Left ventricle myocardium inferior (tissue), 1 donor: ENCODE results near the gene KLHL29. TPM values are rescaled to one million over a fixed set of nuclear protein-coding genes. Genes with fewer than 3 reads are reported as not detected.
A peak's percentile ranks its signal among the peaks of the same experiment; 100 is the strongest.

Experiments used
- DNase-seq: peaks from one replicate; pipeline ENCODE4 v3.0.0-alpha.2; 2020
- H3K27ac ChIP-seq: fragments of 200-600 bp; replicated peaks from 2 replicates; pipeline ENCODE4 v1.8.0; 2021
- H3K27me3 ChIP-seq: fragments of 200-600 bp; 2 replicates; pipeline ENCODE4 v1.8.0; 2021; ENCODE audit warnings: low read depth
- H3K36me3 ChIP-seq: fragments of 200-600 bp; 2 replicates; pipeline ENCODE4 v1.8.0; 2021
- H3K4me1 ChIP-seq: fragments of 200-600 bp; 2 replicates; pipeline ENCODE4 v1.8.0; 2021
- H3K4me3 ChIP-seq: fragments of 200-600 bp; 2 replicates; pipeline ENCODE4 v1.8.0; 2021; ENCODE audit warnings: mild to moderate bottlenecking, moderate library complexity
- H3K9me3 ChIP-seq: fragments of 200-600 bp; replicated peaks from 2 replicates; pipeline ENCODE4 v1.8.0; 2021
- intact Hi-C: fragments of 100-400 bp; cut with micrococcal nuclease; formaldehyde crosslinking; loops from one replicate; pipeline ENCODE4 v1.11.0; 2022
- total RNA-seq: library from RNA; stranded (reverse); fragmentation: NEBNext Ultra II Directional; extraction: Animal tissue kit (Norgen Biotek cat#: 25700); gene quantifications from one replicate; pipeline ENCODE4 v1.2.1, GENCODE V29; 2021
- TF ChIP-seq, protein P1 (sequence below): fragments of 200-600 bp; IDR thresholded peaks from 2 replicates; pipeline ENCODE4 v1.8.0; 2021; ENCODE audit warnings: antibody characterized with exemption, mild to moderate bottlenecking, borderline replicate concordance
- donor health status: DM: no; HTN: yes; CAD: no; lungs with severe emphysema.

Gene KLHL29
- total RNA-seq, 1 donor from 2014 or later = 1.1 TPM

DNA sequence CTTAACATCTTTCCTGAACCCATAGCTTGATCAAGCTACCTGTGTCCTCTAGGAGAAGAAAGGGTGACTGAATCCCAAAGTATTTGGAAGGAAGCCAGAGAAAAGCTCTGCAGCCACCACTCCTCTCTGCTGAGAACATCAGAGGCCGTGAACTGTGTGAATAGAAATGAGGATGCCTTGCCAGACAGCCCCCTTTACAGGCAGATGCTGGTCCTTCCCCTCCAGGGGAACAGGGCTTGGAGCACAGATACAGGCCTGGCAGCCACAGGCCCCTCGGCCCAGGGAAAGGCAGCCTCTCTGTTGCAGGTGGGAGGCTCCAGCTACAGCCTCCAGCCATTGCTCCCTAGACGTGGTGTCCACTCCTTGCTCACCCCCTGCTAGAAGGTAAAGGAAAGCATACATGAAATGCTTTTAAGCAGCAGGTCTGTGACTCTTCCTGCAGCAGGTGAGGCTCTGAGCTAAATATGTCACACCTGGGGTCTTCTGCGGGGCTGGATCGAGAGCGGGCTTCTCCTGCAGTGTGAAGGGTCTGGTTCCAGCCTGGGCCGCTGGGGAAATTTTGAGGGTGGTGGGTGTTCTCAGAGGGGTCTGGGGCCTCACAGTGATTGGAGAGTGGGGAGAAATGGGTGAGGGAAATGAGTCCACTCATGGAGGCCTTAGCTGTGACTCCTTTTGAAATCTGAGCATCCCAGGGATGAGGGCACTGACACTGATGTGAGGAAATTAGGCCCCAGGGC is 234.0 kb downstream of the KLHL29 start:
- H3K36me3 ChIP-seq = no peaks in the 10 kb centered on the region
- intact Hi-C loops = no loop called here
- no peak for DNase-seq
- peaks cover 1% of the 10 kb centered on the region for H3K9me3 ChIP-seq
- H3K4me3 ChIP-seq = no peak overlapping the region
- H3K27me3 ChIP-seq = no peaks in the 10 kb centered on the region
- TF ChIP-seq, protein P1, sequence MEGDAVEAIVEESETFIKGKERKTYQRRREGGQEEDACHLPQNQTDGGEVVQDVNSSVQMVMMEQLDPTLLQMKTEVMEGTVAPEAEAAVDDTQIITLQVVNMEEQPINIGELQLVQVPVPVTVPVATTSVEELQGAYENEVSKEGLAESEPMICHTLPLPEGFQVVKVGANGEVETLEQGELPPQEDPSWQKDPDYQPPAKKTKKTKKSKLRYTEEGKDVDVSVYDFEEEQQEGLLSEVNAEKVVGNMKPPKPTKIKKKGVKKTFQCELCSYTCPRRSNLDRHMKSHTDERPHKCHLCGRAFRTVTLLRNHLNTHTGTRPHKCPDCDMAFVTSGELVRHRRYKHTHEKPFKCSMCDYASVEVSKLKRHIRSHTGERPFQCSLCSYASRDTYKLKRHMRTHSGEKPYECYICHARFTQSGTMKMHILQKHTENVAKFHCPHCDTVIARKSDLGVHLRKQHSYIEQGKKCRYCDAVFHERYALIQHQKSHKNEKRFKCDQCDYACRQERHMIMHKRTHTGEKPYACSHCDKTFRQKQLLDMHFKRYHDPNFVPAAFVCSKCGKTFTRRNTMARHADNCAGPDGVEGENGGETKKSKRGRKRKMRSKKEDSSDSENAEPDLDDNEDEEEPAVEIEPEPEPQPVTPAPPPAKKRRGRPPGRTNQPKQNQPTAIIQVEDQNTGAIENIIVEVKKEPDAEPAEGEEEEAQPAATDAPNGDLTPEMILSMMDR = no peak
- H3K27ac ChIP-seq = peak overlapping the region; percentile 86
- peaks cover 47% of the 10 kb centered on the region for H3K4me1 ChIP-seq

DNA sequence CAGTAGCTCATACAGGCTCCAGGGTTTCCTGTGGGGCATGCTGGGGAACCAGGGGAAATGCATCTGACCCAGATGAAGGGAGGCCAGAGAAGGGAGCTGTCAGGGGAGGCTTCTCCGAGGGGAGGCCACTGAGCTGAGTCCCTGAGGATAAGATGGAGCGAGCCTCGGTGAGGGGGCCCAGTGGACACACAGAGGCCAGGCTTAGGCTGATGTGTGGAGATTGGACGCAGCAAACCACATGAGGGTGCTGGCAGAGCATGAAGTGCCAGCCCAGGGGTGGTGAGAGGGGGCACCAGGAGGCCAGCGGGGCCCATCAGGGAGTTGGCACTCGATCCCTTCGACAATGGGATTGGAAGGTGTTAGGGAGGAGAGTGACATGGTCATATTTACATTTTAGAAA is 235.0 kb downstream of the KLHL29 start:
- Histone ChIP-seq H3K27ac (no peak overlapping the region), H3K36me3 (no peaks in the 10 kb centered on the region), H3K9me3 (peaks cover 10% of the 10 kb centered on the region), H3K27me3 (no peaks in the 10 kb centered on the region), H3K4me1 (peaks cover 47% of the 10 kb centered on the region), H3K4me3 (no peak overlapping the region)
- no peak for DNase-seq
- TF ChIP-seq, protein P1 = no peak
- intact Hi-C loops = no loop called here

DNA sequence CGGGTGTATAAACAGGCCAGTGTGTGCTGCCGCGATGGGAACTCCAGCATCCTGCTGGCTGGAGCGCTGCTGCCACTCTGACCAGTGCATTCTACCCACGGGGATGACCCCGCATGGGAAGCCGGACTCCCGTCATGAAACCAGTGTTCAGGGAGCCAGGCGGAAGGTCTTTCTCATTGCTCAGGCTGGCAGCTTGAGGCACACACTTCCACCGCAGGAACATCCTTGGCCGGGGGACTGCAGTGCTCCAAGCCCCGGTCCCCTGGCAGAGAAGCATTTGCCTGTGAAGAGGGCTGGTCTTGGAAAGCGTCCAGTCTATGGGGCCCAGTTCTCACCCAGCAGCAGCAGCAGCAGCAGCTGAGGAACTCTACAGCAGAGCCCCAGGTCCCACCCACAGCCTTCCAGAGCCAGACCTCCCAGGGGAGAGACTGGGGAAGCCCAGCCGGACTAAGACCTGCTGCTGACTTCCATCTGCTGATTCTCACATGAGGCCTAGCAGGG is 235.9 kb downstream of the KLHL29 start:
- Histone ChIP-seq H3K9me3 (peaks cover 10% of the 10 kb centered on the region), H3K4me3 (no peak overlapping the region), H3K4me1 (peaks cover 47% of the 10 kb centered on the region), H3K27ac (no peak overlapping the region), H3K27me3 (no peaks in the 10 kb centered on the region), H3K36me3 (no peaks in the 10 kb centered on the region)
- DNase-seq = peak; percentile 47
- intact Hi-C loops = no loop called here
- TF ChIP-seq, protein P1 = no peak

DNA sequence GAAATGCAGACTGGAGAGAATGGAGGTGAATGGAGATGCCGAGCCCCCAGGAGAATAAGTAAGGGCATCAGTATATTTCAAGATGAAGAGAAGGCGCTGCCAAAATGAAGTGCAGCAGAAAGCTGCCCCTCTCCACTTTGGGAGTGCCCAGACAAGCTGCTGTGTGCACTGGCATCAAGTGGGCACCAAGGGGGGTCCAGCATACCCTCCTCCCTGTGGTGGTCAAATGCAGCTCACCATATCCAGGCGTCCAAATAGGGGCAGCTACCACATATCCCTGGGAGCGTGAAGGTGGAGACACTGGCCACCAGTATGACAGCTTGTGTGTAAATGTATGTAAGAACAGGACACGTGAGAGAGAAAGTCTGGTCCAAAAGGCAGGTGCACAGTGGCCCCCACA is 236.6 kb downstream of the KLHL29 start:
- Histone ChIP-seq H3K27ac (no peak overlapping the region), H3K9me3 (peaks cover 10% of the 10 kb centered on the region), H3K36me3 (no peaks in the 10 kb centered on the region), H3K4me1 (peaks cover 45% of the 10 kb centered on the region), H3K4me3 (no peak overlapping the region), H3K27me3 (no peaks in the 10 kb centered on the region)
- TF ChIP-seq, protein P1 = no peak
- intact Hi-C loops = no loop called here
- DNase-seq = no peak

DNA sequence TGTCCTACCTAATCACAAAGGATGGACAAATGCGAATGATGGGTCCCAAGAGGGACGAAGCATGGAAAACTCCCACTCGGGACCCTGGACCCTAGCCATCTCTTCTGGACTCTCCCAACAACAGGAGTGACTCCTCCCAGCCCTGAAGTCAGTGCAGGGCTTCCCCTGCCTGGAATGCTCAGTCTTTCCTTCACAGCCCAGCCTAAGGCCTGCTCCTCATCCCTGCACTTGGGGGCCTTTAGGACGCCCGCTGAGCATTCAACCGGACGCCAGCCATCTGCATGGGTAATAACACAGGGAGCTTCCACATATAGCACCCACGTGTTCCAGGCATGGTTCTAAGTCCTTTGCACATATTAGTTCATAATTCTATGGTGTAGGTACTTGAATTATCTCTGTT is 237.5 kb downstream of the KLHL29 start:
- no peak for DNase-seq
- no peak overlapping the region for H3K27ac ChIP-seq
- H3K9me3 ChIP-seq = peaks cover 10% of the 10 kb centered on the region
- no peak overlapping the region for H3K4me3 ChIP-seq
- intact Hi-C loops = no loop called here
- H3K36me3 ChIP-seq = no peaks in the 10 kb centered on the region
- H3K27me3 ChIP-seq = no peaks in the 10 kb centered on the region
- TF ChIP-seq, protein P1 = no peak
- H3K4me1 ChIP-seq = peaks cover 36% of the 10 kb centered on the region
